Measurements from ENCODE around the gene NPIPB2.
"Not testable (repeated sequence)": the region's sequence is repeated elsewhere in the genome, so short reads cannot be mapped to it uniquely, and the experiment has no call there.

Gene NPIPB2

GRCh38 chr16:11948819-11949218, 7.0 kb upstream of the NPIPB2 start:
- no peaks in the 10 kb centered on the region for H3K27me3 ChIP-seq
- no peak overlapping the region for H3K4me3 ChIP-seq (ENCODE audit: low read depth, low read length)
- no peak for DNase-seq
- no peak for TF ChIP-seq CTCF (IDR thresholded peaks at IDR 0.05; ENCODE audit: low read depth, low read length)
- H3K9me3 ChIP-seq: no peaks in the 10 kb centered on the region
- H3K36me3 ChIP-seq: no peaks in the 10 kb centered on the region
- H3K4me1 ChIP-seq: no peaks in the 10 kb centered on the region

- DNase-seq: no peak
- no peak for TF ChIP-seq CTCF (IDR thresholded peaks at IDR 0.05; ENCODE audit: low read depth, low read length)
- no peak overlapping the region for H3K4me3 ChIP-seq (ENCODE audit: low read depth, low read length)
These were observed 4.6 kb upstream of the NPIPB2 start for GRCh38 chr16:11946433-11946832.

GRCh38 chr16:11927350-11927749, 14.5 kb downstream of the NPIPB2 start:
- not testable (repeated sequence) for H3K4me1 ChIP-seq; H3K4me3 ChIP-seq (ENCODE audit: low read depth, low read length); H3K9me3 ChIP-seq; H3K27me3 ChIP-seq; H3K36me3 ChIP-seq; DNase-seq

More at GRCh38 chr16:11946433-11946832, 4.6 kb upstream of the NPIPB2 start:
- Histone ChIP-seq H3K4me1 (no peaks in the 10 kb centered on the region), H3K36me3 (no peaks in the 10 kb centered on the region), H3K27me3 (no peaks in the 10 kb centered on the region), H3K9me3 (no peaks in the 10 kb centered on the region)

- not testable (repeated sequence) for H3K4me3 ChIP-seq (ENCODE audit: low read depth, low read length); H3K4me1 ChIP-seq; DNase-seq; H3K36me3 ChIP-seq; H3K9me3 ChIP-seq; H3K27me3 ChIP-seq
These were observed 17.8 kb downstream of the NPIPB2 start for GRCh38 chr16:11924046-11924445.

- peak overlapping the region; percentile 62 for H3K4me3 ChIP-seq (ENCODE audit: low read depth, low read length)
- H3K36me3 ChIP-seq: no peaks in the 10 kb centered on the region
- DNase-seq: no peak
- H3K9me3 ChIP-seq: no peaks in the 10 kb centered on the region
- H3K4me1 ChIP-seq: no peaks in the 10 kb centered on the region
- TF ChIP-seq CTCF (IDR thresholded peaks at IDR 0.05; ENCODE audit: low read depth, low read length): no peak
- no peaks in the 10 kb centered on the region; the same call in 1 of the 2 replicates for H3K27me3 ChIP-seq
These were observed 25.1 kb downstream of the NPIPB2 start for GRCh38 chr16:11916524-11917285.

GRCh38 chr16:11915644-11916523, 26.0 kb downstream of the NPIPB2 start, which contains the start of gene GSPT1:
TSS of gene GSPT1 (minus strand) at chr16:11915956. CDS start at chr16:11915720, 236 bp downstream.
- H3K27me3 ChIP-seq: no peaks in the 10 kb centered on the region; the same call in 1 of the 2 replicates
- no peaks in the 10 kb centered on the region for H3K9me3 ChIP-seq
- no peaks in the 10 kb centered on the region for H3K4me1 ChIP-seq
- H3K4me3 ChIP-seq (ENCODE audit: low read depth, low read length): peak within 1 kb of the TSS; percentile 78
- TF ChIP-seq CTCF (IDR thresholded peaks at IDR 0.05; ENCODE audit: low read depth, low read length): no peak
- H3K36me3 ChIP-seq: no peaks in the 10 kb centered on the region
- peak; percentile 99 for DNase-seq
